ENCODE measurements around the gene CD300LF. TPM values are rescaled to one million over a fixed set of nuclear protein-coding genes. Genes with fewer than 3 reads are reported as not detected.

CD300LF gene
- total and polyA plus RNA-seq, 2 experiments from 2014 or later = not detected

- TF ChIP-seq REST (IDR thresholded peaks at IDR 0.05; ENCODE audit: unreplicated experiment) (no peak), CREB1 (CRISPR knock-in tag; IDR thresholded peaks at IDR 0.05; ENCODE audit: low read depth) (no peak), ZNF331 (CRISPR knock-in tag; IDR thresholded peaks at IDR 0.05; ENCODE audit: low read depth) (no peak), ETS1 (IDR thresholded peaks at IDR 0.05) (no peak), EZH2 (IDR thresholded peaks at IDR 0.05; ENCODE audit: low read depth, unreplicated experiment) (no peak), STAT1 (IDR thresholded peaks at IDR 0.05; ENCODE audit: unreplicated experiment) (no peak), JUNB (IDR thresholded peaks at IDR 0.05; ENCODE audit: unreplicated experiment) (no peak), NANOG (IDR thresholded peaks at IDR 0.05; ENCODE audit: borderline replicate concordance) (no peak)
Observed at GRCh38 chr17:74663561-74663960, 49.2 kb downstream of the CD300LF start (continued).

GRCh38 chr17:74659889-74660288, 52.8 kb downstream of the CD300LF start:
- H2AFZ ChIP-seq = no peak overlapping the region
- no peaks in the 10 kb centered on the region for H3K36me3 ChIP-seq (ENCODE audit: insufficient read depth)
- H3K4me3 ChIP-seq = no peak overlapping the region
- H3K9me2 ChIP-seq (ENCODE audit: insufficient read depth) = no peaks in the 10 kb centered on the region
- H3K9me3 Mint-ChIP-seq = peaks cover 5% of the 10 kb centered on the region; the same call in 1 of the 3 replicates
- peaks cover 2% of the 10 kb centered on the region for H3K27me3 Mint-ChIP-seq (ENCODE audit: insufficient read depth, low read depth, poor library complexity)
- no peak for DNase-seq (ENCODE audit: low spot score)
- H3K27me3 ChIP-seq (ENCODE audit: insufficient read depth) = no peaks in the 10 kb centered on the region
- H3K4me1 ChIP-seq (ENCODE audit: insufficient read depth) = peaks cover 26% of the 10 kb centered on the region
- no peaks in the 10 kb centered on the region for H4K20me1 ChIP-seq (replicated peaks; ENCODE audit: insufficient read depth)
- no peak overlapping the region for H3K4me3 Mint-ChIP-seq
- H3F3A ChIP-seq (replicated peaks; ENCODE audit: low read depth) = no peaks in the 10 kb centered on the region
- H3K4me2 ChIP-seq = no peak overlapping the region
- no peak for ATAC-seq
- no peaks in the 10 kb centered on the region for H3K79me2 ChIP-seq (replicated peaks; ENCODE audit: insufficient read depth)
- H3K36me3 Mint-ChIP-seq (ENCODE audit: low read depth) = no peaks in the 10 kb centered on the region
- no peak for TF ChIP-seq CREB1 (CRISPR knock-in tag; IDR thresholded peaks at IDR 0.05; ENCODE audit: low read depth)
- H3K27ac ChIP-seq (ENCODE audit: low read depth) = no peak overlapping the region
- H3K4me1 Mint-ChIP-seq = peaks cover 14% of the 10 kb centered on the region
- no peak overlapping the region for H3K27ac Mint-ChIP-seq

GRCh38 chr17:74658620-74659019, 54.1 kb downstream of the CD300LF start:
- Histone ChIP-seq H4K20me1 (replicated peaks; ENCODE audit: insufficient read depth) (no peaks in the 10 kb centered on the region), H3K27me3 (ENCODE audit: insufficient read depth) (no peaks in the 10 kb centered on the region), H2AFZ (no peak overlapping the region), H3F3A (replicated peaks; ENCODE audit: low read depth) (no peaks in the 10 kb centered on the region), H3K27ac (ENCODE audit: low read depth) (no peak overlapping the region), H3K4me3 (no peak overlapping the region), H3K36me3 (ENCODE audit: insufficient read depth) (no peaks in the 10 kb centered on the region), H3K4me2 (no peak overlapping the region), H3K4me1 (ENCODE audit: insufficient read depth) (peaks cover 19% of the 10 kb centered on the region), H3K9me2 (ENCODE audit: insufficient read depth) (no peaks in the 10 kb centered on the region), H3K79me2 (replicated peaks; ENCODE audit: insufficient read depth) (no peaks in the 10 kb centered on the region)
- DNase-seq (ENCODE audit: low spot score) = no peak
- Mint-ChIP-seq H3K4me1 (peaks cover 10% of the 10 kb centered on the region), H3K27me3 (ENCODE audit: insufficient read depth, low read depth, poor library complexity) (peaks cover 2% of the 10 kb centered on the region), H3K9me3 (peaks cover 5% of the 10 kb centered on the region; the same call in 1 of the 3 replicates), H3K27ac (no peak overlapping the region), H3K36me3 (ENCODE audit: low read depth) (no peaks in the 10 kb centered on the region), H3K4me3 (no peak overlapping the region)
- ATAC-seq = no peak
- TF ChIP-seq ETS1 (IDR thresholded peaks at IDR 0.05) (no peak), EZH2phosphoT487 (IDR thresholded peaks at IDR 0.05; ENCODE audit: unreplicated experiment) (no peak), ZNF114 (CRISPR knock-in tag; IDR thresholded peaks at IDR 0.05) (no peak), ZNF331 (CRISPR knock-in tag; IDR thresholded peaks at IDR 0.05; ENCODE audit: low read depth) (no peak), REST (IDR thresholded peaks at IDR 0.05; ENCODE audit: unreplicated experiment) (no peak), STAT1 (IDR thresholded peaks at IDR 0.05; ENCODE audit: unreplicated experiment) (no peak)

All from GM23338 (cell line).